ENCODE results near the gene RAP1B.

- TF ChIP-seq CTCF (CRISPR knock-in tag; IDR thresholded peaks at IDR 0.05) (no peak), NR2F6 (IDR thresholded peaks at IDR 0.05) (no peak), NR2F6 (CRISPR knock-in tag; IDR thresholded peaks at IDR 0.05) (no peak), ELK4 (CRISPR knock-in tag; IDR thresholded peaks at IDR 0.05; ENCODE audit: borderline replicate concordance) (no peak), ZNF512 (CRISPR knock-in tag; IDR thresholded peaks at IDR 0.05) (no peak), ZNF670 (CRISPR knock-in tag; IDR thresholded peaks at IDR 0.05; ENCODE audit: borderline replicate concordance) (no peak), ZNF280D (CRISPR knock-in tag; IDR thresholded peaks at IDR 0.05) (no peak), SOX6 (IDR thresholded peaks at IDR 0.05) (no peak), SOX6 (CRISPR knock-in tag; IDR thresholded peaks at IDR 0.05) (no peak), PHB2 (IDR thresholded peaks at IDR 0.05; ENCODE audit: partially characterized antibody) (no peak), HOXA7 (CRISPR knock-in tag; IDR thresholded peaks at IDR 0.05) (no peak), PATZ1 (CRISPR knock-in tag; IDR thresholded peaks at IDR 0.05) (no peak), POLR2A (IDR thresholded peaks at IDR 0.05; ENCODE audit: insufficient read depth in 1 of 2, low read depth in 2 of 2, low read length in 2 of 2) (no peak; a peak in 1 of 4 replicates), ISL2 (CRISPR knock-in tag; IDR thresholded peaks at IDR 0.05) (no peak)
Measured at GRCh38 chr12:68611094-68611805, 551 bp downstream of the RAP1B start.

All from HepG2 (cell line).